ENCODE data around the gene SLC22A2.

The SLC22A2 gene

DNA sequence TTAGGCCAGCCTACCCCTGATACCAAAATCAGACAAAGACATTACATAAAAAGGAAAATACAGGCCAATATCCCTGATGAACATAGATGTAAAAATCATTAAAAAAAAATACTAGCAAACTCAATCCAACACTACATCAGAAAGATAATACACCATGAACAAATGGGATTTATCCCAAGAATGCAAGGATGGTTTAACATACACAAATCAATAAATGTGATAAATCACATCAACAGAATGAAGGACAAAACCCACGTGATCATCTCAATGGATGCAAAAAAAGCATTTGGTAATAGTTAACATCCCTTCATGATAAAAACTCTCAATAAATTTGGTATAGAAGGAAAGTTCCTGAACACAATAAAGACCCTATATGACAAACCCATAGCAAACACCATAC is 63.8 kb downstream of the SLC22A2 start:
- no CpG with 5 or more reads among the region's 1 CpG for WGBS, 2 donors (ENCODE audit: extremely low coverage in 2 of 2, insufficient read length in 2 of 2, insufficient replicate concordance in 1 of 2)
- Histone ChIP-seq H3K4me1 (ENCODE audit: control insufficient read depth in 2 of 2, insufficient read depth in 1 of 2, low read depth in 1 of 2, low read length in 2 of 2) (no peaks in the 10 kb centered on the region), H3K27ac (replicated peaks; ENCODE audit: low read length) (no peak overlapping the region), H2AFZ (ENCODE audit: low read length) (no peak overlapping the region), H4K8ac (ENCODE audit: low read depth, low read length) (no peak overlapping the region), H3K23ac (ENCODE audit: low read depth, low read length, poor library complexity) (no peak overlapping the region), H3K9ac (ENCODE audit: low read depth, low read length, poor library complexity) (no peak overlapping the region), H4K91ac (ENCODE audit: low read depth, low read length, poor library complexity) (no peak overlapping the region), H2BK15ac (ENCODE audit: low read length) (no peak overlapping the region), H3K14ac (ENCODE audit: low read length) (no peak overlapping the region), H2BK12ac (ENCODE audit: low read length) (no peak overlapping the region), H3K27me3 (ENCODE audit: control insufficient read depth in 3 of 3, insufficient read depth in 3 of 3, low read depth in 1 of 3, low read length in 3 of 3) (no peaks in the 10 kb centered on the region), H3K9me3 (replicated peaks in 1 of 2; ENCODE audit: control insufficient read depth in 2 of 2, insufficient read depth in 1 of 2, low read depth in 1 of 2, low read length in 2 of 2) (peaks cover 3 to 7% of the 10 kb centered on the region in 2 donors), H3K18ac (ENCODE audit: low read length) (no peak overlapping the region), H3K4me2 (ENCODE audit: insufficient read depth, low read length, poor library complexity, severe bottlenecking) (no peak overlapping the region), H3K79me1 (ENCODE audit: low read depth, low read length) (peaks cover 2% of the 10 kb centered on the region), H2AK5ac (ENCODE audit: low read depth, low read length) (no peak overlapping the region), H3K4me3 (ENCODE audit: low read length in 2 of 2) (no peak overlapping the region), H2BK5ac (ENCODE audit: low read length) (no peak overlapping the region), H3K4ac (ENCODE audit: low read length) (no peak overlapping the region), H3K36me3 (replicated peaks in 1 of 2; ENCODE audit: control insufficient read depth in 2 of 2, insufficient read depth in 2 of 2, low read length in 2 of 2) (no peaks in the 10 kb centered on the region), H2BK120ac (ENCODE audit: low read depth, low read length) (no peak overlapping the region)
- no peak for DNase-seq (ENCODE audit: low spot score)

DNA sequence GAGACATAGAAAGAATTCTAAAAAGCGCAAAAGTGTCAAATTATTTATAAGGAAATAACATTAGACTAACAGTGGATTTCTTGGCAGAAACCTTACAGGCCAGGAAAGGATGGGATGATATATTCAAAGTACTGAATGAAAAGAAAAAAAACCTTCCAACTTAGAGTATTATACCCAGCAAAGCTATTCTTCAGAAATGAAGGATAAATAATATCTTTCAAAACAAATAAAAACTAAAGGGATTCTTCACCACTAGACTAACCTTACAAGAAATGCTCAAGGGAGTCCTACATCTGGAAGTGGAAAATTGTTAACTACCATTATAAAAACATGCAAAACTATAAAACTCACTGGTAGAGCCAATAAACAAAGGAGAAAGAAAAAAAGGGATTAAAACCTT is 65.8 kb downstream of the SLC22A2 start:
- no peak overlapping the region for H3K9ac ChIP-seq (ENCODE audit: low read depth, low read length, poor library complexity)
- H4K8ac ChIP-seq (ENCODE audit: low read depth, low read length), result no peak overlapping the region
- no peak overlapping the region for H3K23ac ChIP-seq (ENCODE audit: low read depth, low read length, poor library complexity)
- H2AK5ac ChIP-seq (ENCODE audit: low read depth, low read length), result no peak overlapping the region
- no peak overlapping the region for H3K27ac ChIP-seq (replicated peaks; ENCODE audit: low read length)
- H3K18ac ChIP-seq (ENCODE audit: low read length), result no peak overlapping the region
- H3K14ac ChIP-seq (ENCODE audit: low read length), result no peak overlapping the region
- no peak overlapping the region for H2BK5ac ChIP-seq (ENCODE audit: low read length)
- no peak overlapping the region for H2BK12ac ChIP-seq (ENCODE audit: low read length)
- no peak overlapping the region for H3K4me2 ChIP-seq (ENCODE audit: insufficient read depth, low read length, poor library complexity, severe bottlenecking)
- H3K9me3 ChIP-seq (replicated peaks in 1 of 2; ENCODE audit: control insufficient read depth in 2 of 2, insufficient read depth in 1 of 2, low read depth in 1 of 2, low read length in 2 of 2), result peaks cover 3 to 7% of the 10 kb centered on the region in 2 donors
- no peak overlapping the region for H4K91ac ChIP-seq (ENCODE audit: low read depth, low read length, poor library complexity)
- no peak overlapping the region for H2AFZ ChIP-seq (ENCODE audit: low read length)
- no peak for DNase-seq (ENCODE audit: low spot score)
- H2BK15ac ChIP-seq (ENCODE audit: low read length), result no peak overlapping the region
- H3K36me3 ChIP-seq (replicated peaks in 1 of 2; ENCODE audit: control insufficient read depth in 2 of 2, insufficient read depth in 2 of 2, low read length in 2 of 2), result no peaks in the 10 kb centered on the region
- H3K27me3 ChIP-seq (ENCODE audit: control insufficient read depth in 3 of 3, insufficient read depth in 3 of 3, low read depth in 1 of 3, low read length in 3 of 3), result no peaks in the 10 kb centered on the region
- peaks cover 2% of the 10 kb centered on the region for H3K79me1 ChIP-seq (ENCODE audit: low read depth, low read length)
- no peak overlapping the region for H2BK120ac ChIP-seq (ENCODE audit: low read depth, low read length)
- H3K4me3 ChIP-seq (ENCODE audit: low read length in 2 of 2), result no peak overlapping the region
- H3K4me1 ChIP-seq (ENCODE audit: control insufficient read depth in 2 of 2, insufficient read depth in 1 of 2, low read depth in 1 of 2, low read length in 2 of 2), result no peaks in the 10 kb centered on the region
- H3K4ac ChIP-seq (ENCODE audit: low read length), result no peak overlapping the region
- no CpG with 5 or more reads among the region's 1 CpG for WGBS, 2 donors (ENCODE audit: extremely low coverage in 2 of 2, insufficient read length in 2 of 2, insufficient replicate concordance in 1 of 2)

DNA sequence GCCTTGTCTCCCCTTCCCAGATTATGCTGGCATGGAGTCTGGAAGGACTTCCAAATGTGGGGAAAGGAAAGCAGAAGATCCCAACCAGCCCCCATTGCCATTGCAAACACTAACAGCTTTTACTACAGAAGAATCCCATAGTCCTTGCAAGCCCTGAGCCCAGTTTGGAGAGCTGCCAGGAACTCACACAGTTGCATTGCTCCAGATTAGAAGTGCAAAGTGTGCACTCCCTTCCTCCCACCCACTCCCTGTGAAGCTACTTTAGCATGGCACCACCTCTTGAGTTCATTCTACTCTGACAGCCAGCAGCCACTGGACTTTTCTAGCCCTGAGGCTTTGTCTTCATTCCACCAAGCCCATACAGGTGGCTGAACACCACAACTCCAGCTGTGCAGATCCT is 67.6 kb downstream of the SLC22A2 start:
- Histone ChIP-seq H2BK120ac (ENCODE audit: low read depth, low read length) (no peak overlapping the region), H2AK5ac (ENCODE audit: low read depth, low read length) (no peak overlapping the region), H3K27ac (replicated peaks; ENCODE audit: low read length) (no peak overlapping the region), H3K4me3 (ENCODE audit: low read length in 2 of 2) (no peak overlapping the region), H3K14ac (ENCODE audit: low read length) (no peak overlapping the region), H2AFZ (ENCODE audit: low read length) (no peak overlapping the region), H2BK5ac (ENCODE audit: low read length) (no peak overlapping the region), H3K4me1 (ENCODE audit: control insufficient read depth in 2 of 2, insufficient read depth in 1 of 2, low read depth in 1 of 2, low read length in 2 of 2) (no peaks in the 10 kb centered on the region), H3K18ac (ENCODE audit: low read length) (no peak overlapping the region), H3K4ac (ENCODE audit: low read length) (no peak overlapping the region), H3K79me1 (ENCODE audit: low read depth, low read length) (peaks cover 2% of the 10 kb centered on the region), H3K9ac (ENCODE audit: low read depth, low read length, poor library complexity) (no peak overlapping the region), H2BK15ac (ENCODE audit: low read length) (no peak overlapping the region), H3K36me3 (replicated peaks in 1 of 2; ENCODE audit: control insufficient read depth in 2 of 2, insufficient read depth in 2 of 2, low read length in 2 of 2) (no peaks in the 10 kb centered on the region), H4K8ac (ENCODE audit: low read depth, low read length) (no peak overlapping the region), H3K23ac (ENCODE audit: low read depth, low read length, poor library complexity) (no peak overlapping the region), H4K91ac (ENCODE audit: low read depth, low read length, poor library complexity) (no peak overlapping the region), H3K9me3 (replicated peaks in 1 of 2; ENCODE audit: control insufficient read depth in 2 of 2, insufficient read depth in 1 of 2, low read depth in 1 of 2, low read length in 2 of 2) (peaks cover 3 to 7% of the 10 kb centered on the region in 2 donors), H3K4me2 (ENCODE audit: insufficient read depth, low read length, poor library complexity, severe bottlenecking) (no peak overlapping the region), H2BK12ac (ENCODE audit: low read length) (no peak overlapping the region), H3K27me3 (ENCODE audit: control insufficient read depth in 3 of 3, insufficient read depth in 3 of 3, low read depth in 1 of 3, low read length in 3 of 3) (no peaks in the 10 kb centered on the region)
- no peak for DNase-seq (ENCODE audit: low spot score)

GRCh38 chr6:160190081-160190480 is 68.5 kb downstream of the SLC22A2 start:
- no peak overlapping the region for H3K18ac ChIP-seq (ENCODE audit: low read length)
- H4K8ac ChIP-seq (ENCODE audit: low read depth, low read length), result no peak overlapping the region
- H2BK15ac ChIP-seq (ENCODE audit: low read length), result no peak overlapping the region
- H3K4me3 ChIP-seq (ENCODE audit: low read length in 2 of 2), result no peak overlapping the region
- H3K79me1 ChIP-seq (ENCODE audit: low read depth, low read length), result peaks cover 2% of the 10 kb centered on the region
- H3K4ac ChIP-seq (ENCODE audit: low read length), result no peak overlapping the region
- no peak overlapping the region for H3K4me2 ChIP-seq (ENCODE audit: insufficient read depth, low read length, poor library complexity, severe bottlenecking)
- H3K23ac ChIP-seq (ENCODE audit: low read depth, low read length, poor library complexity), result no peak overlapping the region
- no peak overlapping the region for H2BK120ac ChIP-seq (ENCODE audit: low read depth, low read length)
- no peaks in the 10 kb centered on the region for H3K27me3 ChIP-seq (ENCODE audit: control insufficient read depth in 3 of 3, insufficient read depth in 3 of 3, low read depth in 1 of 3, low read length in 3 of 3)
- H3K36me3 ChIP-seq (replicated peaks in 1 of 2; ENCODE audit: control insufficient read depth in 2 of 2, insufficient read depth in 2 of 2, low read length in 2 of 2), result no peaks in the 10 kb centered on the region
- no peak overlapping the region for H2AFZ ChIP-seq (ENCODE audit: low read length)
- H4K91ac ChIP-seq (ENCODE audit: low read depth, low read length, poor library complexity), result no peak overlapping the region
- DNase-seq (ENCODE audit: low spot score), result no peak
- H3K9ac ChIP-seq (ENCODE audit: low read depth, low read length, poor library complexity), result no peak overlapping the region
- no peak overlapping the region for H3K27ac ChIP-seq (replicated peaks; ENCODE audit: low read length)
- WGBS, 2 donors (ENCODE audit: extremely low coverage in 2 of 2, insufficient read length in 2 of 2, insufficient replicate concordance in 1 of 2), result no CpG with 5 or more reads among the region's 1 CpG
- H2BK12ac ChIP-seq (ENCODE audit: low read length), result no peak overlapping the region
- H3K14ac ChIP-seq (ENCODE audit: low read length), result no peak overlapping the region
- H2AK5ac ChIP-seq (ENCODE audit: low read depth, low read length), result no peak overlapping the region
- H3K9me3 ChIP-seq (replicated peaks in 1 of 2; ENCODE audit: control insufficient read depth in 2 of 2, insufficient read depth in 1 of 2, low read depth in 1 of 2, low read length in 2 of 2), result peaks cover 3 to 7% of the 10 kb centered on the region in 2 donors
- H2BK5ac ChIP-seq (ENCODE audit: low read length), result no peak overlapping the region
- H3K4me1 ChIP-seq (ENCODE audit: control insufficient read depth in 2 of 2, insufficient read depth in 1 of 2, low read depth in 1 of 2, low read length in 2 of 2), result no peaks in the 10 kb centered on the region
